Neural cell (in vitro differentiated cells): ENCODE measurements around the gene KCNMB2. TPM values are rescaled to one million over a fixed set of nuclear protein-coding genes. Genes with fewer than 3 reads are reported as not detected.

ENCODE experiments used
- H2AFZ ChIP-seq: fragments of 200-600, 300-800 bp; sonication (generic), shearing (Covaris generic); 2 replicates; pipeline ENCODE4 v1.6.0; 2014; ENCODE audit warnings: low read depth, mild to moderate bottlenecking, antibody characterized with exemption, low read length, moderate library complexity
- H3F3A ChIP-seq: fragments of 200-600 bp; shearing (Covaris generic); 2 replicates; pipeline ENCODE4 v1.6.1; 2016; ENCODE audit warnings: mild to moderate bottlenecking, moderate library complexity, mixed read lengths, antibody characterized with exemption, low read length; ENCODE audit not compliant: insufficient read depth, poor library complexity, severe bottlenecking
- H3K27ac ChIP-seq: fragments of 200-600, 300-800 bp; sonication (generic), shearing (Covaris generic); 2 replicates; pipeline ENCODE4 v1.5.1; 2014; ENCODE audit warnings: mild to moderate bottlenecking, low read length, moderate library complexity
- H3K27me3 ChIP-seq: fragments of 300-800, 200-600 bp; sonication (generic), shearing (Covaris generic); 2 replicates; pipeline ENCODE4 v1.6.0; 2014; ENCODE audit warnings: mild to moderate bottlenecking, low read depth, low read length, moderate library complexity; ENCODE audit not compliant: insufficient read depth
- H3K36me3 ChIP-seq: fragments of 300-800, 200-600 bp; sonication (generic), shearing (Covaris generic); 2 replicates; pipeline ENCODE4 v1.5.1; 2014; ENCODE audit warnings: mild to moderate bottlenecking, antibody characterized with exemption, low read length, moderate library complexity; ENCODE audit not compliant: insufficient read depth
- H3K4me2 ChIP-seq: fragments of 300-800, 200-600 bp; sonication (generic), shearing (Covaris generic); 2 replicates; pipeline ENCODE4 v1.6.0; 2014; ENCODE audit warnings: mild to moderate bottlenecking, low read length
- H3K4me3 ChIP-seq: fragments of 300-800, 200-600 bp; sonication (generic), shearing (Covaris generic); 2 replicates; pipeline ENCODE4 v1.5.1; 2014; ENCODE audit warnings: mild to moderate bottlenecking, low read length, moderate library complexity
- H3K79me2 ChIP-seq: fragments of 200-600 bp; shearing (Covaris generic); replicated peaks from 2 replicates; pipeline ENCODE4 v1.6.0; 2014; ENCODE audit warnings: mild to moderate bottlenecking, low read length, moderate library complexity; ENCODE audit not compliant: insufficient read depth
- H3K9ac ChIP-seq: fragments of 300-800, 200-600 bp; sonication (generic), shearing (Covaris generic); 2 replicates; pipeline ENCODE4 v1.6.1; 2016; ENCODE audit warnings: mild to moderate bottlenecking, low read length, mixed read lengths
- H3K9me2 ChIP-seq: fragments of 200-600 bp; shearing (Covaris generic); 2 replicates; pipeline ENCODE4 v1.6.1; 2016; ENCODE audit warnings: mild to moderate bottlenecking, low read length, mixed read lengths; ENCODE audit not compliant: insufficient read depth
- H3K9me3 ChIP-seq: fragments of 200-600, 300-800 bp; sonication (generic), shearing (Covaris generic); 2 replicates; pipeline ENCODE4 v1.6.1; 2016; ENCODE audit warnings: mild to moderate bottlenecking, mixed run types, low read length, moderate library complexity, mixed read lengths
- H4K20me1 ChIP-seq: fragments of 200-600 bp; shearing (Covaris generic); 2 replicates; pipeline ENCODE4 v1.6.1; 2016; ENCODE audit warnings: mild to moderate bottlenecking, mixed run types; ENCODE audit not compliant: insufficient read depth
- EP300 ChIP-seq: fragments of 450-650 bp; conservative IDR thresholded peaks from 2 replicates; pipeline ENCODE4 v1.6.1; 2014; ENCODE audit warnings: antibody characterized with exemption, mild to moderate bottlenecking, moderate library complexity; ENCODE audit not compliant: poor library complexity, severe bottlenecking
- EZH2 ChIP-seq: fragments of 200-600, 300-800 bp; shearing (Covaris generic), sonication (generic); IDR thresholded peaks from 2 replicates; pipeline ENCODE4 v1.6.1; 2014; ENCODE audit warnings: antibody characterized with exemption, low read length, borderline replicate concordance, mild to moderate bottlenecking; ENCODE audit not compliant: insufficient read depth, poor library complexity, severe bottlenecking
- MXI1 ChIP-seq: fragments of 450-650 bp; conservative IDR thresholded peaks from 2 replicates; pipeline ENCODE4 v1.6.1; 2014; ENCODE audit warnings: antibody characterized with exemption, mild to moderate bottlenecking; ENCODE audit not compliant: poor library complexity, severe bottlenecking
- POLR2AphosphoS5 ChIP-seq: IDR thresholded peaks from 2 replicates; pipeline ENCODE4 v1.6.1; 2012
- RAD21 ChIP-seq: fragments of 450-650 bp; conservative IDR thresholded peaks from 2 replicates; pipeline ENCODE4 v1.6.1; 2014; ENCODE audit warnings: antibody characterized with exemption, mild to moderate bottlenecking, moderate library complexity
- SMC3 ChIP-seq: fragments of 450-650 bp; conservative IDR thresholded peaks from 2 replicates; pipeline ENCODE4 v1.6.1; 2014; ENCODE audit warnings: antibody characterized with exemption, mild to moderate bottlenecking, moderate library complexity; ENCODE audit not compliant: poor library complexity
- TAF1 ChIP-seq: IDR thresholded peaks from 2 replicates; pipeline ENCODE4 v1.6.1; 2012; ENCODE audit warnings: low read depth
- polyA plus RNA-seq: library from polyadenylated mRNA; depleted of rRNA; stranded (reverse); fragments of >200 nt; gene quantifications from 2 replicates; pipeline ENCODE4 v1.2.3, GENCODE V29; 2014
- TF ChIP-seq, protein P1 (sequence below): fragments of 450-650 bp; IDR thresholded peaks from 2 replicates; pipeline ENCODE4 v1.5.1; 2014; ENCODE audit warnings: antibody characterized with exemption, mild to moderate bottlenecking, moderate library complexity; ENCODE audit not compliant: poor library complexity, severe bottlenecking
- TF ChIP-seq, protein P2 (sequence below): IDR thresholded peaks from 2 replicates; pipeline ENCODE4 v1.6.1; 2012; ENCODE audit warnings: borderline replicate concordance

The KCNMB2 gene
- polyA plus RNA-seq, 1 donor from 2014 or later = 0.93 TPM

- Histone ChIP-seq H3K36me3 (no peaks in the 10 kb centered on the region), H3F3A (no peaks in the 10 kb centered on the region), H3K9ac (no peak overlapping the region), H3K9me3 (no peaks in the 10 kb centered on the region), H3K27me3 (no peaks in the 10 kb centered on the region), H3K79me2 (no peaks in the 10 kb centered on the region), H2AFZ (no peak overlapping the region), H3K4me2 (no peak overlapping the region), H3K27ac (no peak overlapping the region), H3K9me2 (no peaks in the 10 kb centered on the region), H4K20me1 (no peaks in the 10 kb centered on the region), H3K4me3 (no peak overlapping the region)
- TF ChIP-seq RAD21 (no peak), EP300 (peak; percentile 49), POLR2AphosphoS5 (peak; percentile 84), SMC3 (no peak), EZH2 (no peak), MXI1 (no peak)
- TF ChIP-seq, protein P1, sequence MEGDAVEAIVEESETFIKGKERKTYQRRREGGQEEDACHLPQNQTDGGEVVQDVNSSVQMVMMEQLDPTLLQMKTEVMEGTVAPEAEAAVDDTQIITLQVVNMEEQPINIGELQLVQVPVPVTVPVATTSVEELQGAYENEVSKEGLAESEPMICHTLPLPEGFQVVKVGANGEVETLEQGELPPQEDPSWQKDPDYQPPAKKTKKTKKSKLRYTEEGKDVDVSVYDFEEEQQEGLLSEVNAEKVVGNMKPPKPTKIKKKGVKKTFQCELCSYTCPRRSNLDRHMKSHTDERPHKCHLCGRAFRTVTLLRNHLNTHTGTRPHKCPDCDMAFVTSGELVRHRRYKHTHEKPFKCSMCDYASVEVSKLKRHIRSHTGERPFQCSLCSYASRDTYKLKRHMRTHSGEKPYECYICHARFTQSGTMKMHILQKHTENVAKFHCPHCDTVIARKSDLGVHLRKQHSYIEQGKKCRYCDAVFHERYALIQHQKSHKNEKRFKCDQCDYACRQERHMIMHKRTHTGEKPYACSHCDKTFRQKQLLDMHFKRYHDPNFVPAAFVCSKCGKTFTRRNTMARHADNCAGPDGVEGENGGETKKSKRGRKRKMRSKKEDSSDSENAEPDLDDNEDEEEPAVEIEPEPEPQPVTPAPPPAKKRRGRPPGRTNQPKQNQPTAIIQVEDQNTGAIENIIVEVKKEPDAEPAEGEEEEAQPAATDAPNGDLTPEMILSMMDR = no peak
- TF ChIP-seq, protein P2, sequence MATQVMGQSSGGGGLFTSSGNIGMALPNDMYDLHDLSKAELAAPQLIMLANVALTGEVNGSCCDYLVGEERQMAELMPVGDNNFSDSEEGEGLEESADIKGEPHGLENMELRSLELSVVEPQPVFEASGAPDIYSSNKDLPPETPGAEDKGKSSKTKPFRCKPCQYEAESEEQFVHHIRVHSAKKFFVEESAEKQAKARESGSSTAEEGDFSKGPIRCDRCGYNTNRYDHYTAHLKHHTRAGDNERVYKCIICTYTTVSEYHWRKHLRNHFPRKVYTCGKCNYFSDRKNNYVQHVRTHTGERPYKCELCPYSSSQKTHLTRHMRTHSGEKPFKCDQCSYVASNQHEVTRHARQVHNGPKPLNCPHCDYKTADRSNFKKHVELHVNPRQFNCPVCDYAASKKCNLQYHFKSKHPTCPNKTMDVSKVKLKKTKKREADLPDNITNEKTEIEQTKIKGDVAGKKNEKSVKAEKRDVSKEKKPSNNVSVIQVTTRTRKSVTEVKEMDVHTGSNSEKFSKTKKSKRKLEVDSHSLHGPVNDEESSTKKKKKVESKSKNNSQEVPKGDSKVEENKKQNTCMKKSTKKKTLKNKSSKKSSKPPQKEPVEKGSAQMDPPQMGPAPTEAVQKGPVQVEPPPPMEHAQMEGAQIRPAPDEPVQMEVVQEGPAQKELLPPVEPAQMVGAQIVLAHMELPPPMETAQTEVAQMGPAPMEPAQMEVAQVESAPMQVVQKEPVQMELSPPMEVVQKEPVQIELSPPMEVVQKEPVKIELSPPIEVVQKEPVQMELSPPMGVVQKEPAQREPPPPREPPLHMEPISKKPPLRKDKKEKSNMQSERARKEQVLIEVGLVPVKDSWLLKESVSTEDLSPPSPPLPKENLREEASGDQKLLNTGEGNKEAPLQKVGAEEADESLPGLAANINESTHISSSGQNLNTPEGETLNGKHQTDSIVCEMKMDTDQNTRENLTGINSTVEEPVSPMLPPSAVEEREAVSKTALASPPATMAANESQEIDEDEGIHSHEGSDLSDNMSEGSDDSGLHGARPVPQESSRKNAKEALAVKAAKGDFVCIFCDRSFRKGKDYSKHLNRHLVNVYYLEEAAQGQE = peak; percentile 38
Measured at GRCh38 chr3:178588628-178589027, 52.4 kb downstream of the KCNMB2 start.

GRCh38 chr3:178593786-178594185 lies 57.5 kb downstream of the KCNMB2 start:
- no peak overlapping the region for H3K9ac ChIP-seq
- H3K9me2 ChIP-seq = no peaks in the 10 kb centered on the region
- H3K4me3 ChIP-seq = no peak overlapping the region
- H3K79me2 ChIP-seq = no peaks in the 10 kb centered on the region
- H3K27ac ChIP-seq = no peak overlapping the region
- no peak overlapping the region for H3K4me2 ChIP-seq
- no peaks in the 10 kb centered on the region for H3K36me3 ChIP-seq
- H2AFZ ChIP-seq = no peak overlapping the region
- H3K9me3 ChIP-seq = no peaks in the 10 kb centered on the region
- H4K20me1 ChIP-seq = no peaks in the 10 kb centered on the region
- TF ChIP-seq TAF1 = no peak
- TF ChIP-seq POLR2AphosphoS5 = no peak
- no peak for TF ChIP-seq EZH2
- TF ChIP-seq, protein P2 = no peak
- TF ChIP-seq, protein P1 = no peak
- no peak for TF ChIP-seq EP300
- no peak for TF ChIP-seq MXI1
- TF ChIP-seq SMC3 = no peak
- TF ChIP-seq RAD21 = no peak
- no peaks in the 10 kb centered on the region for H3K27me3 ChIP-seq
- H3F3A ChIP-seq = no peaks in the 10 kb centered on the region
